ENCODE measurements around the gene KRTAP3-3.

DNA sequence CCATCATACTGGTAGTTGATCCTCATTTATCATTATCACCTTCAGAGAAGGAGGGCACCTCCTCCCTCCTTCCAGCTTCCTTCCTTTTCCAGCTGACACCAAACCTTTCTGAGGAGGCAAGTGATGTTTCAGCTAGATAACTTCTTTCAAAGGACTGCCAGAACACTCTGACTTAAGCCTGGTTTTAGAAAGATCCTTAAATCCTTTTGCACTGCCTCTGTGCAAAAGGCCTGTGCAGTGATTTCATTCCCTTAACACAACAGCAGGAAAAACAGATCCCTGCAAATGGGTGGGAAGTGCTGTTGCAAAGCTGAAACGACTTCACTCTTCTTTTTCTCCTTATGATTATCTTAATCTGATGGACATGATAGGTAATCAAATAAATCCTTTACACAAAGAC, 49.4 kb downstream of the KRTAP3-3 start:
- TF ChIP-seq, protein P1, sequence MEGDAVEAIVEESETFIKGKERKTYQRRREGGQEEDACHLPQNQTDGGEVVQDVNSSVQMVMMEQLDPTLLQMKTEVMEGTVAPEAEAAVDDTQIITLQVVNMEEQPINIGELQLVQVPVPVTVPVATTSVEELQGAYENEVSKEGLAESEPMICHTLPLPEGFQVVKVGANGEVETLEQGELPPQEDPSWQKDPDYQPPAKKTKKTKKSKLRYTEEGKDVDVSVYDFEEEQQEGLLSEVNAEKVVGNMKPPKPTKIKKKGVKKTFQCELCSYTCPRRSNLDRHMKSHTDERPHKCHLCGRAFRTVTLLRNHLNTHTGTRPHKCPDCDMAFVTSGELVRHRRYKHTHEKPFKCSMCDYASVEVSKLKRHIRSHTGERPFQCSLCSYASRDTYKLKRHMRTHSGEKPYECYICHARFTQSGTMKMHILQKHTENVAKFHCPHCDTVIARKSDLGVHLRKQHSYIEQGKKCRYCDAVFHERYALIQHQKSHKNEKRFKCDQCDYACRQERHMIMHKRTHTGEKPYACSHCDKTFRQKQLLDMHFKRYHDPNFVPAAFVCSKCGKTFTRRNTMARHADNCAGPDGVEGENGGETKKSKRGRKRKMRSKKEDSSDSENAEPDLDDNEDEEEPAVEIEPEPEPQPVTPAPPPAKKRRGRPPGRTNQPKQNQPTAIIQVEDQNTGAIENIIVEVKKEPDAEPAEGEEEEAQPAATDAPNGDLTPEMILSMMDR (conservative IDR thresholded peaks at IDR 0.05; ENCODE audit: low read depth, low read length) = no peak
- no peak for TF ChIP-seq POLR2A (IDR thresholded peaks at IDR 0.05; ENCODE audit: low read depth, low read length)
- no peak for TF ChIP-seq FOS (IDR thresholded peaks at IDR 0.05; ENCODE audit: low read depth, low read length)
- no peak for TF ChIP-seq SMC3 (IDR thresholded peaks at IDR 0.05; ENCODE audit: low read depth, low read length)
- no peak for TF ChIP-seq USF2 (IDR thresholded peaks at IDR 0.05; ENCODE audit: low read depth, low read length)
